ENCODE data around the gene SLC6A11. TPM values are rescaled to one million over a fixed set of nuclear protein-coding genes. Genes with fewer than 3 reads are reported as not detected.

Gene SLC6A11
- total RNA-seq, 1 donor from 2014 or later, result 2.7 TPM

GRCh38 chr3:10777627-10778026, 38.4 kb upstream of the SLC6A11 start:
- DNase-seq (ENCODE audit: low spot score in 2 of 2, unreplicated experiment in 2 of 2), result no peak
- H3K27ac Mint-ChIP-seq, result no peak overlapping the region
- TF ChIP-seq, protein P1, sequence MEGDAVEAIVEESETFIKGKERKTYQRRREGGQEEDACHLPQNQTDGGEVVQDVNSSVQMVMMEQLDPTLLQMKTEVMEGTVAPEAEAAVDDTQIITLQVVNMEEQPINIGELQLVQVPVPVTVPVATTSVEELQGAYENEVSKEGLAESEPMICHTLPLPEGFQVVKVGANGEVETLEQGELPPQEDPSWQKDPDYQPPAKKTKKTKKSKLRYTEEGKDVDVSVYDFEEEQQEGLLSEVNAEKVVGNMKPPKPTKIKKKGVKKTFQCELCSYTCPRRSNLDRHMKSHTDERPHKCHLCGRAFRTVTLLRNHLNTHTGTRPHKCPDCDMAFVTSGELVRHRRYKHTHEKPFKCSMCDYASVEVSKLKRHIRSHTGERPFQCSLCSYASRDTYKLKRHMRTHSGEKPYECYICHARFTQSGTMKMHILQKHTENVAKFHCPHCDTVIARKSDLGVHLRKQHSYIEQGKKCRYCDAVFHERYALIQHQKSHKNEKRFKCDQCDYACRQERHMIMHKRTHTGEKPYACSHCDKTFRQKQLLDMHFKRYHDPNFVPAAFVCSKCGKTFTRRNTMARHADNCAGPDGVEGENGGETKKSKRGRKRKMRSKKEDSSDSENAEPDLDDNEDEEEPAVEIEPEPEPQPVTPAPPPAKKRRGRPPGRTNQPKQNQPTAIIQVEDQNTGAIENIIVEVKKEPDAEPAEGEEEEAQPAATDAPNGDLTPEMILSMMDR (IDR thresholded peaks at IDR 0.05; ENCODE audit: unreplicated experiment), result no peak
- H3K4me3 Mint-ChIP-seq, result no peak overlapping the region
- H3K9me3 Mint-ChIP-seq, result no peaks in the 10 kb centered on the region
- H3K36me3 Mint-ChIP-seq, result no peaks in the 10 kb centered on the region
- no peaks in the 10 kb centered on the region for H3K4me1 Mint-ChIP-seq
- H3K27me3 Mint-ChIP-seq (ENCODE audit: low read depth), result peaks cover 65% of the 10 kb centered on the region

- no peaks in the 10 kb centered on the region for H3K9me3 Mint-ChIP-seq
- H3K36me3 Mint-ChIP-seq, result no peaks in the 10 kb centered on the region
- H3K27ac Mint-ChIP-seq, result no peak overlapping the region
- TF ChIP-seq, protein P1 (IDR thresholded peaks at IDR 0.05; ENCODE audit: unreplicated experiment), result no peak
- peaks cover 59% of the 10 kb centered on the region for H3K27me3 Mint-ChIP-seq (ENCODE audit: low read depth)
- no peak for DNase-seq (ENCODE audit: low spot score in 2 of 2, unreplicated experiment in 2 of 2)
- no peak overlapping the region for H3K4me3 Mint-ChIP-seq
- no peaks in the 10 kb centered on the region for H3K4me1 Mint-ChIP-seq
Measured at GRCh38 chr3:10778492-10779292, 37.3 kb upstream of the SLC6A11 start.

DNA sequence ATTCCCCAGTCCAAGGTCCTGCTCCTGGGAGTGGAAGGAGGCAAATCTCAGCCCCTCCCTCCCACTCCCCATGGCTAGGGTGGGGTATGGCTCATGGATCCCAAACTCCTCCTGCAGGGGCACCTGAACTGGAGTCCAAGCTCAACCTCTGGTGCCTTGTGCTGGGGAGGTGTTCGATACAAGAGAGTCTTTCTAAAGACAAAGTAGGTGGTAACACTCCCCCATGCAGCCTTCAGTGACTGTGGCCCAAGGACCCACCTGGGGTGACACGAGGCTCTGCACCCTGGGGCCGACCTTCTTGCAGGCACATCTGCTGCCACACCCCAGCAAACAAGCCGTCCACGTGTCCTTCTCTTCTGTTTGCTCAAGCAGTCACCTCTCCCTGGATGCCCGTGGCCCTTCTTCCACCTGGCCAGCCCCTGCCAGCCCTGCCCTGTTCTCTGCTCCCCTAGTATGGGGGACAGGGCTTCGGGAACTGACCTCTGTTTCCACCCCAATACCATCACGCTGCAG, 36.7 kb upstream of the SLC6A11 start:
- Mint-ChIP-seq H3K9me3 (no peaks in the 10 kb centered on the region), H3K4me1 (no peaks in the 10 kb centered on the region), H3K36me3 (no peaks in the 10 kb centered on the region), H3K4me3 (no peak overlapping the region), H3K27ac (no peak overlapping the region), H3K27me3 (ENCODE audit: low read depth) (peaks cover 58% of the 10 kb centered on the region)
- no peak for DNase-seq (ENCODE audit: low spot score in 2 of 2, unreplicated experiment in 2 of 2)
- TF ChIP-seq, protein P1 (IDR thresholded peaks at IDR 0.05; ENCODE audit: unreplicated experiment), result no peak

DNA sequence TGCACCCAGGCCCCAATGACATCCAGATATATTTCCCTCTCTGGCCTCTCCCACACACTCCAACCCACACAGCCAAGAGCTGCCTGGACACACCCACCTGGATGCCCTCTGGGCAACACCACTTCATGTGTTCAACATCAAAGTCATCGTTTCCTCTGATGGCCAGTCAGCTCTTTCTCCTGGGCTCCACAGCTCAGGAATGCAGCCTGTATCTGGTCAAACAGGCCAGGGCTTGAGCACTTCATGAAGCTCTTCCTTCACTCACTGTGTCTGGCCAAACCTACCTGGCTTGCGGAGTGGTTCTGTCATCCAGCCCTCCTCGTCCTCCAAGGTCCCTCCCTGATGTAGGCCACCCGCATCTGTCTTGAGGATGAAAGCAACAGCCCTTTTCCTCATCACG, 35.8 kb upstream of the SLC6A11 start:
- H3K9me3 Mint-ChIP-seq, result no peaks in the 10 kb centered on the region
- TF ChIP-seq, protein P1 (IDR thresholded peaks at IDR 0.05; ENCODE audit: unreplicated experiment), result no peak
- DNase-seq (ENCODE audit: low spot score in 2 of 2, unreplicated experiment in 2 of 2), result no peak
- H3K27ac Mint-ChIP-seq, result no peak overlapping the region
- peaks cover 58% of the 10 kb centered on the region for H3K27me3 Mint-ChIP-seq (ENCODE audit: low read depth)
- H3K4me3 Mint-ChIP-seq, result no peak overlapping the region
- H3K36me3 Mint-ChIP-seq, result no peaks in the 10 kb centered on the region
- no peaks in the 10 kb centered on the region for H3K4me1 Mint-ChIP-seq

DNA sequence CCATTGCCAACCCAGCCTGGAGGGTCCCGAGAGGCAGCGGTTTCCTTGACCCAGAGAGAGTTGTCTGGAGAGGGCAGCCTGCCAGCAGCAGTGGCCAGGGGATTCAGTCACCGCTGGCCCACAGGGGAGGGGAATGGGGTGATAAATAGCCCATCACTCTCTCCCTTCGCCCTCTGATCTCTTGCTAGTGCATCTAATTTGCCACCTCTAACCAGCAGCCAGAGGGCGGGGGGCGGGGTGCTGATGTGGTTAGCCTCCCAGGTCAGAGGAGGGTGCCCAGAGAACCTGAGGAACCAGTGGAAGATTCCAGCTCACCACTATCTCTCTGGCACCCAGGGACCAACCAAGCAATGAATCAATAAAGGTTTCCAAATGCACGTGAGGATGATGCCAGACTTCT, 35.1 kb upstream of the SLC6A11 start:
- Mint-ChIP-seq H3K36me3 (no peaks in the 10 kb centered on the region), H3K4me1 (no peaks in the 10 kb centered on the region), H3K27ac (no peak overlapping the region), H3K27me3 (ENCODE audit: low read depth) (peaks cover 51% of the 10 kb centered on the region), H3K9me3 (no peaks in the 10 kb centered on the region), H3K4me3 (no peak overlapping the region)
- TF ChIP-seq, protein P1 (IDR thresholded peaks at IDR 0.05; ENCODE audit: unreplicated experiment), result no peak
- DNase-seq (ENCODE audit: low spot score in 2 of 2, unreplicated experiment in 2 of 2), result no peak

Data from mesothelial cell of epicardium (in vitro differentiated cells).